ENCODE results near the gene CLPSL2.
A peak's percentile ranks its signal among the peaks of the same experiment; 100 is the strongest.

CLPSL2 gene

GRCh38 chr6:35781290-35781689 is 4.9 kb downstream of the CLPSL2 start:
- no peak for TF ChIP-seq CTCF (IDR thresholded peaks at IDR 0.05; ENCODE audit: extremely low read depth, missing control alignments)
- peak; percentile 11 for DNase-seq (ENCODE audit: low spot score)

GRCh38 chr6:35782424-35782823 is 6.0 kb downstream of the CLPSL2 start:
- TF ChIP-seq CTCF (IDR thresholded peaks at IDR 0.05; ENCODE audit: extremely low read depth, missing control alignments), result no peak
- DNase-seq (ENCODE audit: low spot score), result no peak

DNA sequence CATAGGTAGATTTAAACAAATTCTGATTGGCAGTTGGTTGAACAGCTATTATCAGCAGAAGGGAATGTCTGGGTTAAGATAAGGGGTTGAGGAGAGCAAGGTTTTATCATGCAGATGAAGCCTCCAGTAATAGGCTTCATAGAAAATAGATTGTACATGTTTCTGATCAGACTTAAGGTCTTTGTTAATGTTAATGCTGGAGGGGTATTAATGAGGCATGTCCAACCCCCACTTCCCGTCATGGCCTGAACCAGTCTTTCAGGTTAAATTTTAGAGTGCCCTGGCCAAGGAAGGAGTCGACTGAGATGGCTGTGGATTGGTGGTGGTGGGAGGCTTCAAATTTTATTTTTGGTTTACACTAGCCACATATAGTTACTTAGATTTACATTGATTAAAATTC is 7.8 kb downstream of the CLPSL2 start:
- TF ChIP-seq CTCF (IDR thresholded peaks at IDR 0.05; ENCODE audit: extremely low read depth, missing control alignments), result no peak
- no peak for DNase-seq (ENCODE audit: low spot score)

GRCh38 chr6:35786272-35786671 is 9.9 kb downstream of the CLPSL2 start:
- no peak for TF ChIP-seq CTCF (IDR thresholded peaks at IDR 0.05; ENCODE audit: extremely low read depth, missing control alignments)
- no peak for DNase-seq (ENCODE audit: low spot score)

DNA sequence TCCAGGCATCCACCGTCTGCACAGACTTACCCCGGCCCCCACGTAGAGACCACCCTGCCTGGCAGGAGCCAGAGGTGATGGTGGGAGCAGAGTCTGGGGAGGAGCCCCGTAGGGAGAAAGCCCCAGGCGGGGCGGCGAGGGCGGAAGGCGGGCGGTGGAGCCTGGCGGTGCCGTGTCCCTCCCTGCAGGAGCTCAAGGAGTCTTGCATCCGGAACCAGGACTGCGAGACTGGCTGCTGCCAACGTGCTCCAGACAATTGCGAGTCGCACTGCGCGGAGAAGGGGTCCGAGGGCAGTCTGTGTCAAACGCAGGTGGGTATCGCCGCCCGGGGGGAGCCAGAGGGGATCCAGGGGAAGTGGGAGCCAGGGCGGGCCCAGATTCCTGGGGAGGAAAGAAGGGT is 10.4 kb downstream of the CLPSL2 start:
- no peak for TF ChIP-seq CTCF (IDR thresholded peaks at IDR 0.05; ENCODE audit: extremely low read depth, missing control alignments)
- no peak for DNase-seq (ENCODE audit: low spot score)

GRCh38 chr6:35787266-35788218 is 11.1 kb downstream of the CLPSL2 start:
- TF ChIP-seq CTCF (IDR thresholded peaks at IDR 0.05; ENCODE audit: extremely low read depth, missing control alignments), result no peak
- DNase-seq (ENCODE audit: low spot score), result no peak

- TF ChIP-seq CTCF (IDR thresholded peaks at IDR 0.05; ENCODE audit: extremely low read depth, missing control alignments), result no peak
- DNase-seq (ENCODE audit: low spot score), result no peak
These were observed 12.1 kb downstream of the CLPSL2 start for GRCh38 chr6:35788423-35788982.

Data from GM20000 (cell line).